ENCODE data around the gene IRF1. TPM values are rescaled to one million over a fixed set of nuclear protein-coding genes. Genes with fewer than 3 reads are reported as not detected.

IRF1 gene, protein sequence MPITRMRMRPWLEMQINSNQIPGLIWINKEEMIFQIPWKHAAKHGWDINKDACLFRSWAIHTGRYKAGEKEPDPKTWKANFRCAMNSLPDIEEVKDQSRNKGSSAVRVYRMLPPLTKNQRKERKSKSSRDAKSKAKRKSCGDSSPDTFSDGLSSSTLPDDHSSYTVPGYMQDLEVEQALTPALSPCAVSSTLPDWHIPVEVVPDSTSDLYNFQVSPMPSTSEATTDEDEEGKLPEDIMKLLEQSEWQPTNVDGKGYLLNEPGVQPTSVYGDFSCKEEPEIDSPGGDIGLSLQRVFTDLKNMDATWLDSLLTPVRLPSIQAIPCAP
- 12.1 and 17.5 TPM in 2 replicates for total RNA-seq

DNA sequence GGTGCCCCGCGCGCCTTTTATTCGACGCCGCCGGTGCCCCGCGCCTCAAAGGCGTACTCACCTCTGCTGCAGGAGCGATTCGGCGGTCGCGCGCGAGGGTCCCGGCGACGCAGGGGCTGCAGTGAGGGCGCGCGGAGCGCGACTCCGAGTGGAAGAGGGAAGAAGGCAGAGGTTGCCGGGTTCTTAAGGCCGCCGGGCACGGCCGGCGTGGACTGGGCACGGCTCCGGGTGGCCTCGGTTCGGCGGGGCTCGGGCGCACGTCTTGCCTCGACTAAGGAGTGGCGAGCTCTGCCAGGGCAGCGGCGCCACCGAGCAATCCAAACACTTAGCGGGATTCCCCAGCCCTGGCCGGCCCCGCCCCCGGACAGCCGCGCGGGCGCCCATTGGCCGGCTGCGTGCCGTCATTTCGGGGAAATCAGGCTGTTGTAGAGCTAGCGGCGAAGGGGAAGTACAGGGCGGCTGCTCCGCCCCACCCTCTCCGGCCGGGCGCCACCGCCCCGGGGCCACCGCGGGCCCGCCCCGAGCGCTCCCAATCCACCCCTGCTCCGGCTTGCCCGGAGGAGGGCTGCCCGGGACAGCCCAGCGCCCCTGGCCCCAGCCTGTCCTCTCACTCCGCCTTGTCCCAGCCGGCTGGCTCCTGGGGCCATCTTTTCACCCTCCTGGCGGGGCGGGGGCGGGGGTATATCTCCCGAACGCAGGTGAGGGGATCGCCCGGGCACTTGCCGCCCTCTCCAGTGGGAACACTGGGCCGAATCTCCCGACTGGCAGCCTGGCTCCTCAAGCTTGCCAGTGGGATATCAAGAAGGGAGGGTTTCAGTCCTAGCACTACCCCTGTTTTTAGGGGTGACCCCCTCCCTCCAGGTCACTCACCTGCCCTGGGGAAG, at the start of gene IRF1:
IRF1 (minus strand) TSS at position 290 of the 884 bp plus-strand sequence. CDS start 1,295 bp downstream, outside the sequence.

Other genes with a start within 250 kb of the IRF1 start
- 95.6 and 133 TPM in 2 replicates for gene PDLIM4, start 233.1 kb downstream of the IRF1 start, total RNA-seq
- gene SLC22A4, start 196.4 kb downstream of the IRF1 start, total RNA-seq = 3.8 and 4.8 TPM in 2 replicates
- gene SLC22A5, start 121.1 kb downstream of the IRF1 start, total RNA-seq = 4.2 and 4.8 TPM in 2 replicates
- gene IL5, start 52.7 kb upstream of the IRF1 start, total RNA-seq = not detected in 2 replicates
- gene RAD50, start 66.2 kb upstream of the IRF1 start, total RNA-seq = 23.2 and 38.6 TPM in 2 replicates
- gene IL13, start 167.4 kb upstream of the IRF1 start, total RNA-seq = not detected in 2 replicates
- gene IL4, start 183.2 kb upstream of the IRF1 start, total RNA-seq = not detected in 2 replicates
- 15.7 and 16.9 TPM in 2 replicates for gene KIF3A, start 246.8 kb upstream of the IRF1 start, total RNA-seq